Stimulated activated CD8-positive, alpha-beta memory T cell treated with anti-CD3 and anti-CD28 coated beads, Interleukin-7, amount 100 ng/mL, for 4 hours (primary cell): Measurements from ENCODE around the gene CFAP46.
"Not testable (repeated sequence)": the region's sequence is repeated elsewhere in the genome, so short reads cannot be mapped to it uniquely, and the experiment has no call there.

Experiments
- DNase-seq, 2 donors: peaks; one replicate each; pipeline ENCODE4 v3.0.0-alpha.2; 2020; ENCODE audit warnings: low read depth in 2 of 2

CFAP46 gene

GRCh38 chr10:132899054-132899750 lies 43.2 kb downstream of the CFAP46 start:
- no peak for DNase-seq

- DNase-seq, result no peak
Observed at GRCh38 chr10:132898391-132899053, 43.8 kb downstream of the CFAP46 start.

- DNase-seq, result no peak
Observed at GRCh38 chr10:132897516-132898381, 44.6 kb downstream of the CFAP46 start.

GRCh38 chr10:132893786-132894185 lies 48.6 kb downstream of the CFAP46 start:
- DNase-seq, result not testable (repeated sequence)

- DNase-seq, result no peak
Observed at GRCh38 chr10:132893090-132893489, 49.3 kb downstream of the CFAP46 start.

- no peak for DNase-seq
Observed at GRCh38 chr10:132892004-132892403, 50.4 kb downstream of the CFAP46 start.

- no peak for DNase-seq
Observed at GRCh38 chr10:132891368-132891767, 51.0 kb downstream of the CFAP46 start.

GRCh38 chr10:132890301-132890700 lies 52.1 kb downstream of the CFAP46 start:
- DNase-seq, result no peak

GRCh38 chr10:132889556-132889955 lies 52.8 kb downstream of the CFAP46 start:
- no peak for DNase-seq

GRCh38 chr10:132888898-132889490 lies 53.4 kb downstream of the CFAP46 start:
- DNase-seq, result no peak

- not testable (repeated sequence) for DNase-seq
Observed at GRCh38 chr10:132888446-132888845, 53.9 kb downstream of the CFAP46 start.

- no peak for DNase-seq
Observed at GRCh38 chr10:132886211-132887099, 55.9 kb downstream of the CFAP46 start.

- no peak for DNase-seq
Observed at GRCh38 chr10:132885451-132886210, 56.7 kb downstream of the CFAP46 start.

- DNase-seq, result no peak
Observed at GRCh38 chr10:132884691-132885271, 57.6 kb downstream of the CFAP46 start.

- DNase-seq, result no peak
Observed at GRCh38 chr10:132884041-132884440, 58.3 kb downstream of the CFAP46 start.

GRCh38 chr10:132883391-132883881 lies 58.9 kb downstream of the CFAP46 start:
- no peak for DNase-seq

GRCh38 chr10:132882069-132882951 lies 60.1 kb downstream of the CFAP46 start:
- DNase-seq, result no peak

GRCh38 chr10:132881186-132881920 lies 61.0 kb downstream of the CFAP46 start:
- DNase-seq, result no peak
